ENCODE results near the gene FRMD4A. TPM values are rescaled to one million over a fixed set of nuclear protein-coding genes. Genes with fewer than 3 reads are reported as not detected.

The FRMD4A gene
- total RNA-seq, 1 experiment from 2014 or later: 18.3 TPM

GRCh38 chr10:13751191-13751764 lies 579.4 kb downstream of the FRMD4A start:
- no peak for DNase-seq
- Histone ChIP-seq H3K9me2 (ENCODE audit: insufficient read depth) (no peaks in the 10 kb centered on the region), H3K4me3 (no peak overlapping the region), H3K79me2 (ENCODE audit: low read depth) (no peaks in the 10 kb centered on the region), H3K4me1 (replicated peaks; ENCODE audit: insufficient read depth) (peaks cover 9% of the 10 kb centered on the region), H3F3A (ENCODE audit: insufficient read depth, low read depth) (no peaks in the 10 kb centered on the region), H3K4me2 (no peak overlapping the region), H4K20me1 (ENCODE audit: insufficient read depth) (no peaks in the 10 kb centered on the region), H2AFZ (no peak overlapping the region), H3K36me3 (ENCODE audit: low read depth) (no peaks in the 10 kb centered on the region), H3K27ac (no peak overlapping the region), H3K27me3 (ENCODE audit: insufficient read depth, low read depth) (no peaks in the 10 kb centered on the region), H3K9me3 (ENCODE audit: insufficient read depth, low read depth) (no peaks in the 10 kb centered on the region)
- BruUV-seq (replicated peaks): no TSS peak
- intact Hi-C loops (cut with micrococcal nuclease; ENCODE audit: unreplicated experiment): no loop called here
- TF ChIP-seq CTCF (conservative IDR thresholded peaks at IDR 0.05) (no peak), EZH2 (IDR thresholded peaks at IDR 0.05; ENCODE audit: low read depth) (no peak)
- ChIA-PET CTCF (no interaction called here), POLR2A (ENCODE audit: unreplicated experiment) (no interaction called here)

- no peaks in the 10 kb centered on the region for H4K20me1 ChIP-seq (ENCODE audit: insufficient read depth)
- BruUV-seq (replicated peaks): no TSS peak
- POLR2A ChIA-PET (ENCODE audit: unreplicated experiment): interaction anchor here (0.5 kb wide), 1 partner anchor 540 kb away, joined by 6 read pairs; no protein-coding TSS in a partner anchor
- H3K4me2 ChIP-seq: no peak overlapping the region
- intact Hi-C loops (cut with micrococcal nuclease; ENCODE audit: unreplicated experiment): no loop called here
- H3K9me3 ChIP-seq (ENCODE audit: insufficient read depth, low read depth): no peaks in the 10 kb centered on the region
- H3K4me1 ChIP-seq (replicated peaks; ENCODE audit: insufficient read depth): peaks cover 10% of the 10 kb centered on the region
- H3K27ac ChIP-seq: no peak overlapping the region
- H3K4me3 ChIP-seq: no peak overlapping the region
- H3K9me2 ChIP-seq (ENCODE audit: insufficient read depth): no peaks in the 10 kb centered on the region
- no peak for DNase-seq
- TF ChIP-seq CTCF (conservative IDR thresholded peaks at IDR 0.05) (no peak), EZH2 (IDR thresholded peaks at IDR 0.05; ENCODE audit: low read depth) (no peak)
- no peaks in the 10 kb centered on the region for H3F3A ChIP-seq (ENCODE audit: insufficient read depth, low read depth)
- H3K36me3 ChIP-seq (ENCODE audit: low read depth): no peaks in the 10 kb centered on the region
- no peaks in the 10 kb centered on the region for H3K79me2 ChIP-seq (ENCODE audit: low read depth)
- CTCF ChIA-PET: no interaction called here
- no peaks in the 10 kb centered on the region for H3K27me3 ChIP-seq (ENCODE audit: insufficient read depth, low read depth)
- no peak overlapping the region for H2AFZ ChIP-seq
These were observed 580.2 kb downstream of the FRMD4A start for GRCh38 chr10:13750299-13751190.

- Histone ChIP-seq H2AFZ (no peak overlapping the region), H3K4me1 (replicated peaks; ENCODE audit: insufficient read depth) (peaks cover 10% of the 10 kb centered on the region), H3K27ac (no peak overlapping the region), H4K20me1 (ENCODE audit: insufficient read depth) (no peaks in the 10 kb centered on the region), H3F3A (ENCODE audit: insufficient read depth, low read depth) (no peaks in the 10 kb centered on the region), H3K9me2 (ENCODE audit: insufficient read depth) (no peaks in the 10 kb centered on the region), H3K4me2 (no peak overlapping the region), H3K4me3 (no peak overlapping the region), H3K36me3 (ENCODE audit: low read depth) (no peaks in the 10 kb centered on the region), H3K79me2 (ENCODE audit: low read depth) (no peaks in the 10 kb centered on the region), H3K9me3 (ENCODE audit: insufficient read depth, low read depth) (no peaks in the 10 kb centered on the region), H3K27me3 (ENCODE audit: insufficient read depth, low read depth) (no peaks in the 10 kb centered on the region)
- ChIA-PET POLR2A (ENCODE audit: unreplicated experiment) (no interaction called here), CTCF (no interaction called here)
- TF ChIP-seq CTCF (conservative IDR thresholded peaks at IDR 0.05): no peak
- TF ChIP-seq EZH2 (IDR thresholded peaks at IDR 0.05; ENCODE audit: low read depth): no peak
- DNase-seq: no peak
- intact Hi-C loops (cut with micrococcal nuclease; ENCODE audit: unreplicated experiment): no loop called here
- no TSS peak for BruUV-seq (replicated peaks)
These were observed 585.5 kb downstream of the FRMD4A start for GRCh38 chr10:13745271-13745670.
